Ramos (cell line): ENCODE measurements around the gene PAGE2.
"Not testable (repeated sequence)": the region's sequence is repeated elsewhere in the genome, so short reads cannot be mapped to it uniquely, and the experiment has no call there.

Experiments used
- in situ Hi-C: fragments of 300-500 bp; cut with MboI; formaldehyde crosslinking; loops from one replicate; pipeline ENCODE4 v1.14.3; 2022; ENCODE audit warnings: low sequenced_read_pairs; ENCODE audit not compliant: unreplicated experiment

PAGE2 gene

GRCh38 chrX:55120761-55121358 is 32.0 kb downstream of the PAGE2 start:
- in situ Hi-C loops: no loop called here

GRCh38 chrX:55123900-55124299 is 35.1 kb downstream of the PAGE2 start:
- in situ Hi-C loops: no loop called here

GRCh38 chrX:55127692-55128091 is 38.9 kb downstream of the PAGE2 start:
- in situ Hi-C loops: no loop called here

GRCh38 chrX:55129361-55129760 is 40.5 kb downstream of the PAGE2 start:
- in situ Hi-C loops: no loop called here

- in situ Hi-C loops: no loop called here
Measured at GRCh38 chrX:55130481-55130880, 41.7 kb downstream of the PAGE2 start.

- in situ Hi-C loops: no loop called here
Measured at GRCh38 chrX:55132416-55132815, 43.6 kb downstream of the PAGE2 start.

- in situ Hi-C loops: no loop called here
Measured at GRCh38 chrX:55135171-55135570, 46.4 kb downstream of the PAGE2 start.

- in situ Hi-C loops: not testable (repeated sequence)
Measured at GRCh38 chrX:55140800-55141199, 52.0 kb downstream of the PAGE2 start.
